ENCODE data around the gene BORCS5.
"Not testable (repeated sequence)": the region's sequence is repeated elsewhere in the genome, so short reads cannot be mapped to it uniquely, and the experiment has no call there.

The BORCS5 gene

DNA sequence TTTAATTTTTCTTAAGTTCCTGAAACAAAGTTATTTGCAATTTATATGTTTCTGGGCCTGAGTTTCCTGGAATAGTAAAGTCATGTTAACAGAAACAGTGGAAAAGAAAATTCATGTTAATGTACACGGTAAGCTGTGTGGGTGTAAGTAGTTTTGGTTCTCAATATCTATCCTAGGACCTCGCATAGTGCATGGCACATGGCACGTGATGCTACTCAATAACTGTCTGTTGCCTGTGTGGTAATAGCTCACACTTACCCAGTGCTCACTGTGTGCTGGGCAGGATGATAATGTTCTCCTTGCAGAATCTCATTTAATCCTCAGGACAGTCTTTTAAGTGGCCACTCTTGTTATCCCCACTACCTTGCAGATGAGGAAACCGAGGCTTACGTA, 105.0 kb downstream of the BORCS5 start:
- no peak for DNase-seq (ENCODE audit: low spot score)

DNA sequence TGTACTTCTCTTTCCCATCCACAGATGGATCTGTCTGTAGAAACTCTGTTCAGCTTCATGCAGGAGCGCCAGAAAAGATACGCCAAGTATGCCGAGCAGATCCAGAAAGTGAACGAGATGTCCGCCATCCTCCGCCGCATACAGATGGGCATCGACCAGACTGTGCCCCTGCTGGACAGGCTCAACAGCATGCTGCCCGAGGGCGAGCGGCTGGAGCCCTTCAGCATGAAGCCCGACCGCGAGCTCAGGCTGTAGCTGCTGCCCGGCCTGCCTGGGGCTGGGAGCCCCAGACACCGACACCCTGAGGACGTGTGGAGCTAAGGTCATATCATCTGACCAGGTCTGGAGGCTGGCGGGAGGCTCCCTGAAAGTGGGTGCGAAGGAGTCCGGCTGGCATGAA, 108.6 kb downstream of the BORCS5 start:
- DNase-seq (ENCODE audit: low spot score) = no peak

DNA sequence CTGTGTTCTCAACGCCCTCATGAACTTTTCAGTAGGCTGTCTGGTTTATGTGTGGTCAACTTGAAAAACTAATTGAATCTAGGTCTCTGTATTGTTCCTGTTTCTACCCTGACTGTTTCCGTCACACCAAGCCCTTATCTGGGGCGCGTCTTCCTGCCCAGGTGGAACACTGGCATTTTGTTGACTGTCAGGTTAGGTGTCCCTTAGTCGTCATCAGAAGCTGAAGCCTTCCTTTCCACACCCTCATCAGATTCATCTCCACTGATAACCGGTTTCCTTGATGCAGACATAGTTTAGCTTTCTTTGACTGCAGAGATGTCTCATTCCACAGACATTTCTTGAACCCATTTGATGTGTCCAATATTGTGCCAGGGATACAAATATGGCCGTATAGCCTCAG, 109.3 kb downstream of the BORCS5 start:
- DNase-seq (ENCODE audit: low spot score) = no peak

DNA sequence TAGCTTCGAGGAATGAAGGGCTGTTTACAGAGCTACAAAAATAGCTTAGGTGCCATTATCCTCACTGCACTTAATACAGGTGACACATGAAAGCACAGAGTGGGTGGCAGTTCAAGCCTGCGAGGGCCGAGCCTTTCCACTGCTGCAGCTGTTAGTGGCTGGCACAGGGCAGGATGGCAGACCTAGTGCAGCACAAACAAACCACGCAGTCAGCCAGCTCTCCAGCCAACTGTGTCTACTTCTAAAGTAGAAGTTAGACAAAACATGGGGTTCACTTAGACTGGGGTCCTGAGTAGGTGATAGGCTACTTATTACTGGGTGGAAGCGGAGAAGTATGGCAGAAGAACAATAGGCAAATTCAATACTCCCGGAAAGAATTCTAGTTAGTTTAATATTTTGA, 110.4 kb downstream of the BORCS5 start:
- no peak for DNase-seq (ENCODE audit: low spot score)

DNA sequence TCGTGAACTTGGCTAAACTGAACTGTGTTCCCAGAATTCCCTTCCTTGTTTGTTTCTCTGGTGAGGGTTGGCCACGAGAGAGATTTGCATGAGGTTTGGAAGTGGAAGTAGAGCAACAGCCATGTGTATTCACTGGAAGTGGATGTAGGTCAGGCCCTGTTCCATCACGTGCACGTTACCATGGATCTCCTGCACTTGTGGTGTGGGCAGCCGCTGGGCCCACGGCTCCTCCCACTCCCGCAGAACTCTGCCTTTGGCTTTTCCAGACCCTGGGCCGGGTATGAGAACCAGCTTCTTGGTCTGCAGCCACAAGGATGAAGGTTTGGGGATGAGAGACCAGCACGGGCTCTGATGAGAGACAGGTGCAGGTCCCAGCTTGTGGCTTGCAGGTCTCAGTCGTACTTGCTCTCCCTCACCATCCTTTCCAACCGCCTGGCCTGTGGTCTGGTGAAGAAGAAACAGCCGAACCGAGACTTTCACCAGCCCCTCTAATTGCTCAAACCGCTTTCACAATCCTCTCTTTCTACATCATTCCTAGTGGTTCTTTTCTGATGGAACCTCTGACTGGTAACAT, 110.9 kb downstream of the BORCS5 start:
- no peak for DNase-seq (ENCODE audit: low spot score)

DNA sequence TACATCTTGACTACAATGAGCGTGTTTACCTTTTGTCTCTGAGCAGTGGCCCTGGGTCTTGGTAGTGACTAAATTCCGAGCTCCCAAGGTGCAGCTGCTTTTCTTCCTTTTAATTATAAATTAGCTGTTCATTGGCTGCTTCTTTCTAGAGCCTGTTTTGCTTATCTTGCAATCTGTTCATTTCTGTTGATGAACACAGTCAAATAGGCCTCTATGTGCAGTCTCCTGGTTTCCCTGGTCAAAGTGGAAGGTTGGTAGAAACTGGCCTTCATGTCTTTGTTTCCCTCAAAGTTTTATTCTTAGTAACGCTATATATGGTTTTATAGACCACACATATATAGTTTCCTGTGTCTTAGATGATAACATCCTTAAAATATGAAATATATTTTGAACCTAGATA, 111.7 kb downstream of the BORCS5 start:
- no peak for DNase-seq (ENCODE audit: low spot score)

DNA sequence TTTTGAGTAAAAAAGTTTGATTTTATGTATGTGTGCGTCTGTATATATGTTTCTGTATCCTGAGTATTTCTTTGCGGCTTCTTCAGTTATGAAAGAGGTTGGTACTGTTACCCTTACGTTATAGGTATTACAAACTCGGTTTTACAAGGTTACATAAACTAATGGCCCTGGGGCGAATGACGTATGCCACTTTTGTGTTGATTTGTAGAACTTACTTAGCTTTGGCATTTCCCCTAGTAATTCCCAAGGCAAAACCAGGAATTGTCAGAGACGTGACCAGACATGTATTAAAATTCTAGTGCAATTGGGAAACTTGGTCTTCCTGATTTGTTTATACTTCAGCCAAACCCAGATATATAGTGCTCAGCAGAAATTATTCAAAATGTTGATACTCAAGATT, 112.5 kb downstream of the BORCS5 start:
- DNase-seq (ENCODE audit: low spot score) = no peak

DNA sequence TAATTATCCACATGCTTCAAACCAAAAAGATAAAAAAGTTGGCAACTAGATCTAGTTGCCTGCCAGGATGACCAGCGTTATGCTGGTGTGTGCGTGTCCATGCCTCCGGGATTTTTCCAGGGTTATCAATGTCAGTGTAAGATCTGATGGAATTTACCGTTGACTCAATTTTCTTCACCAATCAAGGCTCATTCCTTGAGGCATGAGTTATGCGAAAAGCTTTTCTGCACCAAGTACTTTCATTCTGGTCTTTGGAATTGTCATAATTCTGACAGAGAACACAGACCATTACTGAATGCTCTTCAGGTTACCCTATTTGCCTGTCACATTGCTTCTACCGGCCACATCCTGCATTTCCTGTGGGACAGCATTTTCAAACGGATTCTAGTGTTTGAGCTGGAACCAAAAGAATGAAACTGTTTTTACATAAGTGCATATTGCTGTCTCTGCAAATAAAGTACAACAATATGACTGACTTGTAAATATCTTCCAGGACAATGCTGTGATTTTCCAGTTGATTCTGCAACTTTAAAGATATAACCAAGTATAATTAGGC, 114.0 kb downstream of the BORCS5 start:
- no peak for DNase-seq (ENCODE audit: low spot score)

DNA sequence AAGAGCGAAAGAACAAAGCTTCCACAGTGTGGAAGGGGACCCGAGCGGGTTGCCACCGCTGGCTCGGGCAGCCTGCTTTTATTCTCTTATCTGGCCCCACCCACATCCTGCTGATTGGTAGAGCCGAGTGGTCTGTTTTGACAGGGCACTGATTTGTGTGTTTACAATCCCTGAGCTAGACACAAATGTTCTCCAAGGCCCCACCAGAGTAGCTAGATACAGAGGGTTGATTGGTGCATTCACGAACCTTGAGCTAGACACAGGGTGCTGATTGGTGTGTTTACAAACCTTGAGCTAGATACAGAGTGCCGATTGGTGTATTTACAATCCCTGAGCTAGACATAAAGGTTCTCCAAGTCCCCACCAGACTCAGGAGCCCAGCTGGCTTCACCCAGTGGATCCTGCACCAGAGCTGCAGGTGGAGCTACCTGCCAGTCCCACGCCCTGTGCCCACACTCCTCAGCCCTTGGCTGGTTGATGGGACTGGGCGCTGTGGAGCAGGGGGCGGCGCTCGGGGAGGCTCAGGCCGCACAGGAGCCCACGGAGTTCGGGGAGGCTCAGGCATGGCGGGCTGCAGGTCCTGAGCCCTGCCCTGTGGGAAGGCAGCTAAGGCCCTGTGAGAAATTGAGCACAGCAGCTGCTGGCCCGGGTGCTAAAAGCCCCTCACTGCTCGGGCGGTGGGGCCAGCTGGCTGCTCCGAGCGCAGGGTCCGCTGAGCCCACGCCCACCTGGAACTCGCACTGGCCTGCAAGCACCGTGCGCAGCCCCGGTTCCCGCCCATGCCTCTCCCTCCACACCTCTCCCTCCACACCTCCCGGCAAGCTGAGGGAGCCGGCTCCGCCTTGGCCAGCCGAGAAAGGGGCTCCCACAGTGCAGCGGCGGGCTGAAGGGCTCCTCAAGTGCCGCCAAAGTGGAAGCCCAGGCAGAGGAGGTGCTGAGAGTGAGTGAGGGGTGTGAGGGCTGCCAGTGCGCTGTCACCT, 115.4 kb downstream of the BORCS5 start:
- DNase-seq (ENCODE audit: low spot score) = not testable (repeated sequence)

DNA sequence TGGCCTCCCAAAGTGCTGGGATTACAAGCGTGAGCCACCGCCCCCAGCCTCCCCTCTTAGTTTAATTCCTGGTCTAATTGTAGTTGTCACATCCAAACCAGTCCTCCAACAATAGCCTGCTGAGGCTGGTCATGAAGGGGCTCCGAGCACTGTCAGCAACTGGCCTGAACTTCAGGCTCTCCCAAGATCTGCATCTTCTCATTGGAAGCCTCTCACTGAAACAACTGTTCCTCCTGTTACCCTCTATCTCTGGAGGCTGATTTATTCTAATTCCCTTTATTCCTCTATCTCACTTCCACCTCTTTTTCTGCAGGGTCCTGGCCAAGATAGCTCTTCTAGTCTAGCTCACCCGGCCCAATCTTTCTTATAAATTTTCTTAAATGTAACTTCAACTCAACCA, 116.3 kb downstream of the BORCS5 start:
- no peak for DNase-seq (ENCODE audit: low spot score)

DNA sequence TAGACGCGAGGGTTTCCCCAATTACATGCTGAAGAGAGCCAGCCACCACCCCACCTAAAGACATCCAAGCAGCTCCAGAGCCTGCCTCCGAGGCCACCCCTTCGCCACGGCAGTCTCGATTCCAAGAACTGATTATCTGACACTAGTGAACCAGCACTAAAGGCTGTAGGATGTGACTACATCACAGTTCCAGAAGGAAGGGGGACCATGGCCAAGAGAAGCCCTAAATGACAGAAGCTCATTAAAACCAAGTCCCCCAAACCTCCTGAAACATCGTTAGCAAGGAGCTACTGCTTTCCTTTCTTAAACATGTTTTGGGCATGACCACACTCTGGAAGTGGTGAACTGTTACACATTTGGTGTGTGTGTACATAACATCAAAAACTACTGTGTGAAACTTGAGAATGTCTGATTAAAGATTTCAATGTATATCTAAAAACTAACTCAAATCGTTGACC, 117.6 kb downstream of the BORCS5 start:
- DNase-seq (ENCODE audit: low spot score) = no peak

DNA sequence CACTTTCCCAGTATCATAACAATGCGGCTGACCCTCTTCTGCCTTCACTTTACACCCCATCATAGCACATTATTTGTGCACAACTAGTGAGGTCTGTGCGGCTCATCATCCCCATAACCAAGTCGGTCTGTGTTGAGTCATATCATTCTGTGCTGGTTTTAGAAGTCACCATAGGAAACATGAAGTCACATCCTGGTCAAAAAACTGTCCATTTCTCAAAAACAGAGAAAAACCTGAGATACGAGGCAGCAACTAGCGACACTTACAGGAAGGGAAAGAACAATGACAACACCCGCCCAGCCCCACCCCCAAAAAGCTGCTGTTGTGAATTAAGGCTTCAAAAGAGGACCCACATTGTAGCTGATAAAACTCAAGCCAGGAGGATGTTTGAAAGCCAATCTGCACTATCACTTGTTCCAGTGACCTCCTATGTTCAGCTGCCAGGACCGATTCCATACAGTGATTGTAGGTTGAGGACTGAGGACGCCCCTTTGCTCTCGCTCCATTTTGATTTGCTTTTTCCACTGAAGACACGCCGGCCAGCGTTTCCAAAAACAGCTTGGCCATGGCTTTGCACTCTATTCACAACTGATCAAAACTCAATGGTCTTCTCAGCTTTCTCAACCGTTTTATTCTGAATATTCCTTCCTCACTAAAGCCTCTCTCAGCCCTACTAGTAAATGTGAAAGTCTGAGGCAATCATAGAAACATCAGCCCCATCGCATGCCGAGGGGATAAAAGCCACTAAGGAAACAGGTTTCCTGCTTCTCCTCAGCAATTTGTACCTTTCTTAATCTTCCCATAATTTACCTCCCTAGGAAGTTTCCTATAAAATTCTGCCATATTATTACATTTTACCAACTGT, 118.3 kb downstream of the BORCS5 start:
- DNase-seq (ENCODE audit: low spot score) = no peak

DNA sequence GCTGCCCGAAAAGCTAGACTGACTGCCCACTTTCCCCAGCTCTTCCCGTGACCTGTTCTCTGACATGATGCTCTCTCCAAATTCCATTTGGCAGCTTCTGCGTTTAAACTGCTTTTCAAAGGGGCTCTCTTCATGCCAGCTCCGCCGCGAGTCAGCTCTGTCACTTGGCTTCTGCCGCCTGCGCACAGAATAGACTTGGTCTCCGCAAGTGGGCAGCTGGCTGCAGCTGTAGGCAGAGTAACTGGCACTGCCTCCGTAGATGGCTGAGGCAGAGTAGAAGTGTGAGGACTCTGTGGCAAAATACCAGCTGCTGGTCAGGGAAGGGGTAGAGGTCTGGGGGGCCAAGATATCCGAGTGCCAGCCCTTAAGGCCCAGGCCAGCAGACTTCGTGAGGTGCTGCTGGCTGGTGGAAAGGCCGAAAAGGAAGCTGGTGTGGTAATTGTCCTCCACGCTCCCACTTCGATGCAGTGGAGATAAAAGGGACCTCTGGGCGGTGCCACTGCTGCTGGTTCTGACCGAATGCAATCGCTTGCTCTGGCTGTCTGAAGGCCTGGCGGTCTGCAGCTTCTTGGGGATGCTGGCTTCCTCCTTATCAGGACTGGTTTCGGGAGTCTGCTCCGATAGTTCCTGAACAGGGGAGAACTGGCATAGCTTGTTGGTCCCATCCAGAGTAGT, 120.1 kb downstream of the BORCS5 start:
- no peak for DNase-seq (ENCODE audit: low spot score)

DNA sequence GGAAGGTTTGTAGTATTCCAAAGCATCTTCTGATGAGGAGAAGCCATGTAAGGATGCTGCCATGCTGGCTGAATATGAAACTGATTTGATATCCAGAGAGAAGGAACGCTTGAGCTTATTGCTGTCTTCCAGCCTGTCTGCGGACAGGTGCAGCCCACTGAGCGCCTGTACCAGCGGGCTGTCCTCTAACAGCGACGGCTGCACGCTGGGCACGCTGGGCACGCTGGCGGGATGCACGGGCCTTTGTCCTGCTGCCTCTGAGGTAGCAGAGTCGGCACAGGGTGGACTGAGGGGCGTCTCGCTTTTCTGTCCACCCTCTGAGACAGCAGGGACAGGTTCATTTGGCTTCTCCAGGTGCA, 120.6 kb downstream of the BORCS5 start:
- no peak for DNase-seq (ENCODE audit: low spot score)

DNA sequence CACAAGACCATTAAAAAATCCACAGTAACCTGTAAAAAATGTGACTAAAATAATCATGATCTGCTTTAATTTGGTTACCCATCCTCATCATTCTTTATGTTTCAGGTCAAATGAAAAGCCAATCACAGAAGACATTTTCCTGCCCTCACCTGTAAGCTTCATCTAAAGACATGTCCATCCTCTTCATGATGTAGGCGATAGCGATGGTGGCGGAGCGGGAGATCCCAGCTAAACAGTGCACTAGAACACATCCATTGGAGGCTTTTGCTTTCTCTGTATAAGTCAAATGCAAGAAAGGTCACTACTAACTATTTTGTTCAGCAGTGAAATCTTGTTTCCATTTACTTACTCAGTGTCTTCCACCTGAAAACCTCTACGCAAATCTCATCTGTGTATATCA, 123.2 kb downstream of the BORCS5 start:
- DNase-seq (ENCODE audit: low spot score) = no peak

DNA sequence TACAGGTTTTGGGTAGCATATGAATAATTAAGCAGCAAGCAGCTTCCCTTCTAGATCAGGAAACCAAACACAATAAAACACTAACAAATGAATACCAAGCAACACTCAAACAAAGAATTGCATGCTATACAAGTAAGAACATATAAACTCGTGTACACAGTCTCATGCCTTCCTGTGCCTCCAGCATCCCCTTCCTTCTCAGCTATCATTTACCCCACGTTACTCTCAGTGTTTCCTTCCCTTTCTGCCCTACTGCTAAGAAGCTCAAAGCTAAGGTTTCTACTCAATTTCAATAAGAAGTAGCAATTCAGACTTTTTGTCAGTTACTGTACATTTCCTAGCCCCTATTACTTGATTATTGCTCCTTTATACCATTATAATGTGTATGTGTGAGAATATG, 124.8 kb downstream of the BORCS5 start:
- DNase-seq (ENCODE audit: low spot score) = no peak

DNA sequence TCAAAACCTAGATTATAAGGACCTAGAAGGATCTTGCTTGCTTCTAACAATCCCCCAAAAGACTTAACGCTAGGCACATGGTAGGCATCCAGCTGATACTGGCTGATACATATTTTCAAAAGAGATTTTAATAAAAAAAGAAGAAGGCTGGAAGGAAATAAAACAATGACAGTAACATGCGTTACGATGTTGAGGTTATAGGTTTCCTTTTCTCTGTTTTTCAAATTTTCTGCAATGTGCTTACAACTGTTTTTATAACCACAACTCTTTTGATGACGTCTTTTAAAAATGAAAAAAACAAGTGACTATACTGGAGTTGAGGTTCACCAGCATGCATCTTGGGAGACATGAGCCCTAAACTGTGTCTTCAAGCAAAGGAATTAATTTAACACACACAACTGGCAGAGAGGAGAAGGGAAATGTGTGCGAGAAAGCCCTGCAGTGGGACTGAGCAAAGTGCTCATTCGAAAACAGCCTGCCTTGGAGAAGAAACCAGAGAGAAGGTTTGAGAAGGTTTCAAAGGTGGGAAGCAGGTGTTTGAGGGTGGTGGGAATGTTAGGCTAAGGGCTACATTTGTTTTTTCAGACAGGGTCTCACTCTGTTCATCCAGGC, 125.4 kb downstream of the BORCS5 start:
- no peak for DNase-seq (ENCODE audit: low spot score)

DNA sequence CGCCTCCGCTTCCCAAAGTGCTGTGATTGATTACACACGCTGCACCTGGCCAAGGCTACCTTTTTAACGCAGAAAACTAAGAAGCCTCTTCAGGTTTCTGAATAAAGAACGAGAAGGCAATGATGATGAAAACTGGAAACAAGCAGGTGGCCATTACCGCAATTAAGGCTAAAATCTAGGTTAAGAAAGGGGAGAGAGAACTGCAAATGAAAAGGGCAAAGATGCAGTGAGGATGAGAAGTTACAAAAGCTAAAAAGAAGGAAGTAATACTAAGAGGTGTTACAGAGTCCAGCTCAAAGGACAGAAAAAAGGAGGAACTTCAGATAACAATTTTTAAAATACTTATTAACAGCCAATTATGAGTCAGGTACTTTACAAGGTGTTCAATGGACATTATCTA, 126.1 kb downstream of the BORCS5 start:
- no peak for DNase-seq (ENCODE audit: low spot score)

DNA sequence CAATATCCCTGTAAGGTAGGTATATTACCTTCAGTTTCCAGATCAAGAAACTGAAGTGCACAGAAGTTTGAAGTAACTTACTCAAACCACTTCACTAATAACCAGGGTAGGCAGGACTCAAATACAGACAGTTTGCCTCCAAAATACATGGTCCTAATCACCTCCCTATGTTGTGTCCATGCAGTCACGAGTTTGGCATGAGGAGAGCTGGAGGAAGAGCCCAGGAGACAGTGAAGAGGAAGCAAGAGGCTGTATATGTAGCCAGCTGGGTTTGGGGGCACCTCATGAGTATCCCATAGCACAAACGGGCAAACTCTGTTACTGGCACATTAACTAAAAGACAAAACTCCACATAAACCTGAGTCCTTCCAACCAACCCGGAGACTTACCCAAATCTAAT, 126.6 kb downstream of the BORCS5 start:
- DNase-seq (ENCODE audit: low spot score) = no peak

DNA sequence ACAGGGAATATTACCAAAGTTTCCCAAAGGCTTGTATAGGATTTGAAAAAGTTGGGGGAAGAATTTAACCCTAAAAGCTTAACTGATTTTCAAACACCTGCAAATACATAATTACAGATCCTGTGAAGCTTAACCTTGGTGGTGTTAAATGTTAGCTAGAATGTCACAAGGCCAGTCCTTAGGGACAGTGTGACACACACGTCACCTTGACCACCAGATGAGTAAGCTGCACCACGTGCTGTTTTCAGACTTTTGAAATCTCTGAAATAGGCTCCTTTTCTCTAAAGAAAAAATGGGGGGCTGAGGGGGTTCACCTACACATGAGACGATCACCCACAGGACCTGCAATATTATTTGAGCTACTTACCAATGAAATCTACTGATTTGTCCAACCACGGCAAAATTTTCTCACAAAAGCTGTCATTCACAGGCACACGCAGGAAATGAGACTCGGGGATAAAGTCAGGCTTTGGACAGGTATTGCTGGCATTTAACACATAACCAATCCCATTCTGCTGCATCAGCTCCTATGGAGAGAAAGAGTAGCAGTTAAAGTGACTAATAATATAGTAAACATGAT, 129.9 kb downstream of the BORCS5 start:
- no peak for DNase-seq (ENCODE audit: low spot score)

DNA sequence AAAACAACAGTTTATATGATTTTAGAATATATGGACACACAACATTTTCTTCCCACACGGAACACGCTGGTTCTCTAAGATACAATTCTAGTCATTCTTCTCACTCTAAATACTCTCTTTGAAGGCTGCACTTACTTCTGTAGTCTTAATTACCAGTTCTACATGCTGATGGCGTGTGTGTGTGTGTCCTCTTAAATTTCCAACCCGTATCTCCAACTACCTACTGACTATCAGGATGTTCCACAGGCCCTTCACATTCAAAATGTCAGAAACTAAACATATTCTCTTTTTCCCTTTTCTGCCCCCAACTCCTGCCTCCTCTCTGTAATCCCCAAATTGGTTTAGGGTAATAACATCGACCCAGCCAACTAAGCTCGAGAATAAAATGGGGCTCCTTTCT, 130.6 kb downstream of the BORCS5 start:
- no peak for DNase-seq (ENCODE audit: low spot score)
